Measurements from ENCODE around the gene DCUN1D1.

DCUN1D1 gene

GRCh38 chr3:182911782-182912111 lies 68.6 kb downstream of the DCUN1D1 start:
- TF ChIP-seq CTCF (conservative IDR thresholded peaks at IDR 0.05; ENCODE audit: low read depth, low read length), result no peak
- no peak overlapping the region for H3K4me3 ChIP-seq (ENCODE audit: low read depth, low read length)
- no peak for DNase-seq (ENCODE audit: low read depth)

- no peak for TF ChIP-seq CTCF (conservative IDR thresholded peaks at IDR 0.05; ENCODE audit: low read depth, low read length)
- H3K4me3 ChIP-seq (ENCODE audit: low read depth, low read length), result no peak overlapping the region
- DNase-seq (ENCODE audit: low read depth), result no peak
Observed at GRCh38 chr3:182910936-182911781, 69.2 kb downstream of the DCUN1D1 start.

DNA sequence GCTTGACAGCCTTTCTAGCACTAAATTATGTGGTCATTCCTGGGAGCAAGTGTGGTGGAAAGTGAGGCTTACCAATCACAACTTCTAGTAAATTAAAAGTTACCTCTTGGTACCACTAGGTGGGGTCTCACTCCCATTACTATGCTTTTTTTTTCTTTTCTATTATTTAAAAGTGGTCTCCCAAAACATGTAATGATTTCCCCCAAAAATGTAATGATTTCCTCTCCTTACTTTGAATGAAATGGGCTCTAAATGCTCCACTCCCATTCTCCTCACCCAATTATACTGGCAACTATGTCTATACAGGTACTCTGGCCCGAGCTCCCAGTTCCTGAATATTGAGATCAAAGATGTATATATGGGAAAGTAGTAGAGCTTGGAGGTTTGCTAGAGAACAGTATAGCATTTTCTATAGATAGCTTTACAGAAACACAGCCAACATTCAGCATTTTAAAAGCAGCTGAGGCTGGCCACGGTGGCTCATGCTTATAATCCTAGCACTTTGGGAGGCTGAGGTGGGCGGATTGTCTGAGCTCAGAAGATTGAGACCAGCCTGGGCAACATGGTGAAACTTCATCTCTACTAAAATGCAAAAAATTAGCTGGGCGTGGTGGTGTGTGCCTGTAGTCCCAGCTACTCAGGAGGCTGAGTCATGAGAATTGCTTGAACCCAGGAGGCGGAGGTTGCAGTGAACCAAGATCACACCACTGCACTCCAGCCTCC lies 70.9 kb downstream of the DCUN1D1 start:
- H3K4me3 ChIP-seq (ENCODE audit: low read depth, low read length), result no peak overlapping the region
- peak; percentile 63 for DNase-seq (ENCODE audit: low read depth)
- peak; percentile 61 for TF ChIP-seq CTCF (conservative IDR thresholded peaks at IDR 0.05; ENCODE audit: low read depth, low read length)

- DNase-seq (ENCODE audit: low read depth), result peak; percentile 40
- H3K4me3 ChIP-seq (ENCODE audit: low read depth, low read length), result no peak overlapping the region
- no peak for TF ChIP-seq CTCF (conservative IDR thresholded peaks at IDR 0.05; ENCODE audit: low read depth, low read length)
Observed at GRCh38 chr3:182908471-182908870, 71.9 kb downstream of the DCUN1D1 start.

DNA sequence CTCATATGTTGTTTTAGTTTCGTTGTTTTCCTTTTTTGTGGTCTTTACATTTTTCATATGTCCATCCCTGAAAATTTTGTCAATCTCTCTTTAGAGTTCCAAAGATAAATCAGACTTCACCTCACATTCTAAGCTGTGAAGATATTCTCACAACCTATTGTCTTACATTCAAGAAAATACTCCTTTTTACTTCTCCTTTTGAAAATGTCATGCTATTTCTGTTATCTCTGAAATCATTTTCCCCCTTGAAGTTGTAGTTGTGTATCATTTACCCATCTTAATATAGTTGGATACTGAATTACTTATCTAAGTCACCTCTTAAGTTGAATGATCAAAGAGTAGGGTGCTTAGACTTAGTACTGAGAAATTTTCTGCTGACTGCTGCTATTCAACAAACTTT lies 74.3 kb downstream of the DCUN1D1 start:
- TF ChIP-seq CTCF (conservative IDR thresholded peaks at IDR 0.05; ENCODE audit: low read depth, low read length), result no peak
- H3K4me3 ChIP-seq (ENCODE audit: low read depth, low read length), result no peak overlapping the region
- no peak for DNase-seq (ENCODE audit: low read depth)

- no peak for DNase-seq (ENCODE audit: low read depth)
- TF ChIP-seq CTCF (conservative IDR thresholded peaks at IDR 0.05; ENCODE audit: low read depth, low read length), result no peak
- no peak overlapping the region for H3K4me3 ChIP-seq (ENCODE audit: low read depth, low read length)
Observed at GRCh38 chr3:182905623-182906022, 74.7 kb downstream of the DCUN1D1 start.
